SK-N-SH (cell line): ENCODE data around the gene NDUFS6.

Experiments used
- CTCF ChIP-seq: fragments of 200-600 bp; sonication (generic); IDR thresholded peaks from 2 replicates; pipeline ENCODE4 v1.6.1; 2017; ENCODE audit warnings: antibody characterized with exemption, mild to moderate bottlenecking, moderate library complexity
- EP300 ChIP-seq, 2 experiments: IDR thresholded peaks; 2 replicates each; pipeline versions ENCODE4 v1.4.0 to v1.6.1; 2012; ENCODE audit warnings: borderline replicate concordance in 1 of 2, low read depth in 1 of 2, low read length in 1 of 2
- EZH2phosphoT487 ChIP-seq: fragments of 200-600 bp; sonication (generic); IDR thresholded peaks from 2 replicates; pipeline ENCODE4 v1.6.1; 2017; ENCODE audit warnings: low read depth, mixed run types, mild to moderate bottlenecking, antibody characterized with exemption, moderate library complexity, borderline replicate concordance
- GABPA ChIP-seq: IDR thresholded peaks from 2 replicates; pipeline ENCODE4 v1.4.0; 2012; ENCODE audit warnings: low read depth, mild to moderate bottlenecking
- JUND ChIP-seq: IDR thresholded peaks from 2 replicates; pipeline ENCODE4 v1.4.0; 2012
- MXI1 ChIP-seq: IDR thresholded peaks from 2 replicates; pipeline ENCODE4 v1.6.1; 2012; ENCODE audit warnings: mild to moderate bottlenecking, low read depth, low read length, improper control_type of control experiment
- NFIC ChIP-seq: IDR thresholded peaks from 2 replicates; pipeline ENCODE4 v1.4.0; 2012; ENCODE audit warnings: borderline replicate concordance
- POLR2AphosphoS5 ChIP-seq: IDR thresholded peaks from 2 replicates; pipeline ENCODE4 v1.6.1; 2012; ENCODE audit warnings: low read depth, low read length
- RAD21 ChIP-seq: IDR thresholded peaks from 2 replicates; pipeline ENCODE4 v1.6.1; 2012; ENCODE audit warnings: mild to moderate bottlenecking, low read length
- TAF1 ChIP-seq: IDR thresholded peaks from 2 replicates; pipeline ENCODE4 v1.6.1; 2012; ENCODE audit warnings: low read depth, mild to moderate bottlenecking, low read length, moderate library complexity, borderline replicate concordance
- TF ChIP-seq, protein P1 (sequence below): IDR thresholded peaks from 2 replicates; pipeline ENCODE4 v1.6.1; 2012; ENCODE audit warnings: mild to moderate bottlenecking, low read depth, low read length, moderate library complexity
- TF ChIP-seq, protein P2 (sequence below): IDR thresholded peaks from 2 replicates; pipeline ENCODE4 v1.4.0; 2012; ENCODE audit warnings: low read depth

- TF ChIP-seq MXI1 (no peak), POLR2AphosphoS5 (no peak), RAD21 (no peak), CTCF (no peak), EZH2phosphoT487 (no peak), NFIC (no peak), EP300 (IDR thresholded peaks at IDR 0.05; ENCODE audit: borderline replicate concordance in 1 of 2, low read depth in 1 of 2, low read length in 1 of 2) (no peak), TAF1 (no peak), JUND (no peak), GABPA (no peak)
- TF ChIP-seq, protein P1, sequence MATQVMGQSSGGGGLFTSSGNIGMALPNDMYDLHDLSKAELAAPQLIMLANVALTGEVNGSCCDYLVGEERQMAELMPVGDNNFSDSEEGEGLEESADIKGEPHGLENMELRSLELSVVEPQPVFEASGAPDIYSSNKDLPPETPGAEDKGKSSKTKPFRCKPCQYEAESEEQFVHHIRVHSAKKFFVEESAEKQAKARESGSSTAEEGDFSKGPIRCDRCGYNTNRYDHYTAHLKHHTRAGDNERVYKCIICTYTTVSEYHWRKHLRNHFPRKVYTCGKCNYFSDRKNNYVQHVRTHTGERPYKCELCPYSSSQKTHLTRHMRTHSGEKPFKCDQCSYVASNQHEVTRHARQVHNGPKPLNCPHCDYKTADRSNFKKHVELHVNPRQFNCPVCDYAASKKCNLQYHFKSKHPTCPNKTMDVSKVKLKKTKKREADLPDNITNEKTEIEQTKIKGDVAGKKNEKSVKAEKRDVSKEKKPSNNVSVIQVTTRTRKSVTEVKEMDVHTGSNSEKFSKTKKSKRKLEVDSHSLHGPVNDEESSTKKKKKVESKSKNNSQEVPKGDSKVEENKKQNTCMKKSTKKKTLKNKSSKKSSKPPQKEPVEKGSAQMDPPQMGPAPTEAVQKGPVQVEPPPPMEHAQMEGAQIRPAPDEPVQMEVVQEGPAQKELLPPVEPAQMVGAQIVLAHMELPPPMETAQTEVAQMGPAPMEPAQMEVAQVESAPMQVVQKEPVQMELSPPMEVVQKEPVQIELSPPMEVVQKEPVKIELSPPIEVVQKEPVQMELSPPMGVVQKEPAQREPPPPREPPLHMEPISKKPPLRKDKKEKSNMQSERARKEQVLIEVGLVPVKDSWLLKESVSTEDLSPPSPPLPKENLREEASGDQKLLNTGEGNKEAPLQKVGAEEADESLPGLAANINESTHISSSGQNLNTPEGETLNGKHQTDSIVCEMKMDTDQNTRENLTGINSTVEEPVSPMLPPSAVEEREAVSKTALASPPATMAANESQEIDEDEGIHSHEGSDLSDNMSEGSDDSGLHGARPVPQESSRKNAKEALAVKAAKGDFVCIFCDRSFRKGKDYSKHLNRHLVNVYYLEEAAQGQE = no peak
- TF ChIP-seq, protein P2, sequence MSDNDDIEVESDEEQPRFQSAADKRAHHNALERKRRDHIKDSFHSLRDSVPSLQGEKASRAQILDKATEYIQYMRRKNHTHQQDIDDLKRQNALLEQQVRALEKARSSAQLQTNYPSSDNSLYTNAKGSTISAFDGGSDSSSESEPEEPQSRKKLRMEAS = no peak
Observed at GRCh38 chr5:1767524-1768282, 33.5 kb upstream of the NDUFS6 start.
